GM10266 (cell line): ENCODE data around the gene CALN1.
"Not testable (repeated sequence)": the region's sequence is repeated elsewhere in the genome, so short reads cannot be mapped to it uniquely, and the experiment has no call there.

Experiments used
- DNase-seq: peaks from one replicate; pipeline ENCODE4 v3.0.0; 2012; ENCODE audit errors: extremely low spot score
- TF ChIP-seq, protein P1 (sequence below): IDR thresholded peaks from 2 replicates; pipeline ENCODE4 v1.5.1; 2012; ENCODE audit warnings: mild to moderate bottlenecking, low read depth; ENCODE audit not compliant: control insufficient read depth, insufficient read depth; ENCODE audit errors: missing control alignments

Gene CALN1

DNA sequence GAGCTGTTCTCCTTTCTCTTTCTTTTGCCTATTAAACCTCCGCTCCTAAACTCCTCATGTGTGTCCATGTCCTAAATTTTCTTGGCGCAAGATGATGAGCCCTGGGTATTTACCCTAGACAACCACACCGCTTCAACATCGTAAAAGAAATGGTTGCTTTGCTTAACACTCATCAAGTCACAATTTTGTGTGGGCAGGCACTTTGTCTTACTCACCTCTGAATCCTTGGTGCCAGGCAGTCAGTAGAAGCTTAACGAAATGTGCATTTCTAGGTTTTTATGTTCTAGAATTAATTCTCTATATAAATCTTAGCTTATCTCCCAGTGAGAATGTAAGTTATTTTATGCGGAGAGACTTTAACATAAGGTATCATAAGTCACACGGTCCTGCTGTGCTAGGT lies 478.7 kb downstream of the CALN1 start:
- TF ChIP-seq, protein P1, sequence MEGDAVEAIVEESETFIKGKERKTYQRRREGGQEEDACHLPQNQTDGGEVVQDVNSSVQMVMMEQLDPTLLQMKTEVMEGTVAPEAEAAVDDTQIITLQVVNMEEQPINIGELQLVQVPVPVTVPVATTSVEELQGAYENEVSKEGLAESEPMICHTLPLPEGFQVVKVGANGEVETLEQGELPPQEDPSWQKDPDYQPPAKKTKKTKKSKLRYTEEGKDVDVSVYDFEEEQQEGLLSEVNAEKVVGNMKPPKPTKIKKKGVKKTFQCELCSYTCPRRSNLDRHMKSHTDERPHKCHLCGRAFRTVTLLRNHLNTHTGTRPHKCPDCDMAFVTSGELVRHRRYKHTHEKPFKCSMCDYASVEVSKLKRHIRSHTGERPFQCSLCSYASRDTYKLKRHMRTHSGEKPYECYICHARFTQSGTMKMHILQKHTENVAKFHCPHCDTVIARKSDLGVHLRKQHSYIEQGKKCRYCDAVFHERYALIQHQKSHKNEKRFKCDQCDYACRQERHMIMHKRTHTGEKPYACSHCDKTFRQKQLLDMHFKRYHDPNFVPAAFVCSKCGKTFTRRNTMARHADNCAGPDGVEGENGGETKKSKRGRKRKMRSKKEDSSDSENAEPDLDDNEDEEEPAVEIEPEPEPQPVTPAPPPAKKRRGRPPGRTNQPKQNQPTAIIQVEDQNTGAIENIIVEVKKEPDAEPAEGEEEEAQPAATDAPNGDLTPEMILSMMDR = no peak
- no peak for DNase-seq

GRCh38 chr7:71925663-71926062 lies 486.5 kb downstream of the CALN1 start:
- DNase-seq = no peak

GRCh38 chr7:71914204-71914603 lies 497.9 kb downstream of the CALN1 start:
- DNase-seq = not testable (repeated sequence)

More at GRCh38 chr7:71925663-71926062, 486.5 kb downstream of the CALN1 start:
- TF ChIP-seq, protein P1 = no peak

DNA sequence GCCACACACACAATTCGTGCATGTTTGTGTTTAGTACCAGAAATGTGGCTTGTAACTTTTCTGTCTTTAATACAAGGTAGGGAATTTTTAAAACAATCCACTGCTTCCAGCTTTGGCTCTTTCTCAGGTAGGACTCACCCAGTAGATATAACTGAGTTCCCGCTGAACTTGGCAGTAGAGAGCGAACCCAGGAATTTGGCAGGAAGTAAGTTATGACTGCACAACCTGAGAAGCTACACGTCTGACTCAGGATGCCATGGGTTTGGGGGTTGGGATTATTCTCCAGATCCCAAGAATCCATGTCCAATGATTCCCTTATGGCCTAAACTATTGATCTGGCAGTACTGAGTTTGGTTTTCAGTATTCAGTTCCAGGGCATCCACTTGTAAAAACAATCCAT lies 499.7 kb downstream of the CALN1 start:
- DNase-seq = no peak
- TF ChIP-seq, protein P1 = no peak

DNA sequence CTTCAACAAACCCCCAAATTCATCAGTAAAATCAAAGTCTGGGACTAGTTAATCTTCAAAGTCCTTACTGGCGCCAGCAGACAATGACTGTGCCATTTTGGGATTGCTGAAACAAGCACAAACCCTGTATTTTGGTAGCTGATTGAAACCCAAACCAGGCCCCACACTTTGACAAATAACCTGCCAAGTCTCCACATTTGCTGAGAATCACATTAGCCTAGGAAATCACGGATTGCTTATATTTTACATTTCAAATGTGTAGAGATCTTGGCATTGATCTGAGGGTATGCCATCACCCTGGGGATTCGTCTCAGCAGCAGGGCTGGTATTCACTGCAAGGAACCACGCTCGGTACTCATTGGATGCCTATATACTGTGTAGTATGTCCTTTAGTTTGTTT lies 501.1 kb downstream of the CALN1 start:
- TF ChIP-seq, protein P1 = no peak

DNA sequence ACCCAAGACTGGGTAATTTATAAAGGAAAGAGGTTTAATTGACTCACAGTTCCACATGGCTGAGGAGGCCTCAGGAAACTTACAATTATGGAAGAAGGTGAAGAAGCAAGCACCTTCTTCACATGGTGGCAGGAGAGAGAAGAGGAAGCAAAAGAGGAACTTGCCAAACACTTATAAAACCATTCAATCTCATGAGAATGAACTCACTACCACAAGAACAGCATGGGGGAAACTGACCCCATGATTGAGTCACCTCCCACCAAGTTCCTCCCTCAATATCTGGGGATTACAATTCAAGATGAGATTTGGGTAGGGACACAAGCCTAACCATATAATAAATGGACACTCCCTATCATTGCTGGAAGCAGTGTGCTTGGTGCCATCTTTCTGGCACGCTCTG lies 506.3 kb downstream of the CALN1 start:
- TF ChIP-seq, protein P1 = no peak
- no peak for DNase-seq

More for the DNA sequence above, 501.1 kb downstream of the CALN1 start:
- DNase-seq = no peak

DNA sequence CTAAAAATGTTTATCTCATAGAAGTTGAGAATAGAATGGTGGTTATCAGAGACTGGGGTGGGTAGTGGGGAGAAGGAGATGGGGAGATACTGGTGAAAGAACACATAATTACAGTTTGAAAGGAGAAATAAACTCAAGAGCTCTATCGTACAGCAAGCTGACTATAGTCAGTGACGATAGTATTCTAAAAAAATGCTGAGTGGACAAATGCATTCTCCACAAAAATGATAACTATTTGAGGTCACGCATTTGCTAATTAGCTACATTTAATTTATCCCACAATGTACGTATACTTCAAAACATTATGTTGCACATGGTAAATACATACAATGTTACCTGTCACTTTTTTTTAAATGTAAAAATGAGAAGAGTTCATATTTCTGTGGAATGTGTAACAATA lies 507.7 kb downstream of the CALN1 start:
- TF ChIP-seq, protein P1 = no peak
- DNase-seq = no peak

GRCh38 chr7:71900556-71900955 lies 511.6 kb downstream of the CALN1 start:
- TF ChIP-seq, protein P1 = no peak
- DNase-seq = no peak
